ENCODE results near the gene C9orf85. TPM values are rescaled to one million over a fixed set of nuclear protein-coding genes. Genes with fewer than 3 reads are reported as not detected.

The C9orf85 gene
- total and polyA plus RNA-seq, 12 donors = 4.7 to 18.8 (median 12.1) TPM

DNA sequence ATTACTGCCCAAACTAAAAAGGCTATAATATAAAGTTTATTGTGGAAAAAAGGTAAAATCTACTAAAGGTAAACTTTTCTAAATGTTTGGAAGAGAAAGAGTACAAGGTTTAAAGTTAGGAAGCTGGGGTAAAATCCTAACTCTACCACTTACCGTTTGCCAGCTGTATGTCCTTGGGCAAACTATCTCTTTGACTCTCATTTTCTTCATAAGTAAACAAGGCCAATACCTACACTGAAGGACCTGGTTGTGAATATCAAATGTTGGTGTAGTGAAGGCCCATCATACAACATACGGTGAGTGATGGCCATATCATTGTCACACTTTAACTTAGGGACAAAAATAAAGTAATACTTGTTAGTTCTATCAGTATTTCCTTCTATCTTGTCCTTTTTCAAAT, 35.3 kb upstream of the C9orf85 start:
- 62 to 75% (median 70%) methylated on average over 2 of the region's 2 CpGs for WGBS, 4 donors
- intact Hi-C loops (cut with DNase I) = no loop called here
- peaks cover 0 to 18% (median 3%) of the 10 kb centered on the region in 3 donors for H3K9me3 ChIP-seq (replicated peaks in 1 of 3)
- no peak for DNase-seq
- no peaks in the 10 kb centered on the region for H3K36me3 ChIP-seq (replicated peaks in 1 of 2)
- no peaks in the 10 kb centered on the region for H3K4me1 ChIP-seq (replicated peaks in 1 of 2)
- TF ChIP-seq POLR2A (IDR thresholded peaks at IDR 0.05) = no peak
- TF ChIP-seq, protein P1, sequence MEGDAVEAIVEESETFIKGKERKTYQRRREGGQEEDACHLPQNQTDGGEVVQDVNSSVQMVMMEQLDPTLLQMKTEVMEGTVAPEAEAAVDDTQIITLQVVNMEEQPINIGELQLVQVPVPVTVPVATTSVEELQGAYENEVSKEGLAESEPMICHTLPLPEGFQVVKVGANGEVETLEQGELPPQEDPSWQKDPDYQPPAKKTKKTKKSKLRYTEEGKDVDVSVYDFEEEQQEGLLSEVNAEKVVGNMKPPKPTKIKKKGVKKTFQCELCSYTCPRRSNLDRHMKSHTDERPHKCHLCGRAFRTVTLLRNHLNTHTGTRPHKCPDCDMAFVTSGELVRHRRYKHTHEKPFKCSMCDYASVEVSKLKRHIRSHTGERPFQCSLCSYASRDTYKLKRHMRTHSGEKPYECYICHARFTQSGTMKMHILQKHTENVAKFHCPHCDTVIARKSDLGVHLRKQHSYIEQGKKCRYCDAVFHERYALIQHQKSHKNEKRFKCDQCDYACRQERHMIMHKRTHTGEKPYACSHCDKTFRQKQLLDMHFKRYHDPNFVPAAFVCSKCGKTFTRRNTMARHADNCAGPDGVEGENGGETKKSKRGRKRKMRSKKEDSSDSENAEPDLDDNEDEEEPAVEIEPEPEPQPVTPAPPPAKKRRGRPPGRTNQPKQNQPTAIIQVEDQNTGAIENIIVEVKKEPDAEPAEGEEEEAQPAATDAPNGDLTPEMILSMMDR (IDR thresholded peaks at IDR 0.05) = no peak
- no peak overlapping the region for H3K4me3 ChIP-seq
- H3K27ac ChIP-seq = no peak overlapping the region
- H3K27me3 ChIP-seq = no peaks in the 10 kb centered on the region

DNA sequence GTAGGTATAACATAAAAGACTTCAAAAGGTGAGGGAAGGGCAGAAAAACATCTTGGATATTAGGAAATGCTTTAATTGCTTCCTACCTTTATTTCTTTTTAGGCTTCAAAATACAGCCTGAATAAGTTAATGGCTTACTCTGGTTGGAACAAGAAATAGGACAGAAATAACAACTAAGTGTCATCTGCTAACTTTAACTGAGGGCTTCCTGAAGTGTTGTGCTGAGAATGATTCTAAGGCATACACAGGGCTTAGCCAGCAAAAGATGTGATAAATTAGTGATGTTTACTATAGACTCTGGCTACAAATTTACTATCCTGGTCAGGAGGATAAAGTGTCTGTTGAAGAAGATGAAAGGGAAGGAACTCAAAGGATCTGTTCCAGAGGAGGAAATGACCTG, 34.6 kb upstream of the C9orf85 start:
- intact Hi-C loops (cut with DNase I) = no loop called here
- H3K27ac ChIP-seq = no peak overlapping the region
- no peaks in the 10 kb centered on the region for H3K27me3 ChIP-seq
- H3K4me1 ChIP-seq (replicated peaks in 1 of 2) = no peaks in the 10 kb centered on the region
- H3K9me3 ChIP-seq (replicated peaks in 1 of 3) = peaks cover 0 to 18% (median 3%) of the 10 kb centered on the region in 3 donors
- H3K36me3 ChIP-seq (replicated peaks in 1 of 2) = no peaks in the 10 kb centered on the region
- TF ChIP-seq, protein P1 (IDR thresholded peaks at IDR 0.05) = no peak
- no peak for TF ChIP-seq POLR2A (IDR thresholded peaks at IDR 0.05)
- H3K4me3 ChIP-seq = no peak overlapping the region
- DNase-seq = no peak

DNA sequence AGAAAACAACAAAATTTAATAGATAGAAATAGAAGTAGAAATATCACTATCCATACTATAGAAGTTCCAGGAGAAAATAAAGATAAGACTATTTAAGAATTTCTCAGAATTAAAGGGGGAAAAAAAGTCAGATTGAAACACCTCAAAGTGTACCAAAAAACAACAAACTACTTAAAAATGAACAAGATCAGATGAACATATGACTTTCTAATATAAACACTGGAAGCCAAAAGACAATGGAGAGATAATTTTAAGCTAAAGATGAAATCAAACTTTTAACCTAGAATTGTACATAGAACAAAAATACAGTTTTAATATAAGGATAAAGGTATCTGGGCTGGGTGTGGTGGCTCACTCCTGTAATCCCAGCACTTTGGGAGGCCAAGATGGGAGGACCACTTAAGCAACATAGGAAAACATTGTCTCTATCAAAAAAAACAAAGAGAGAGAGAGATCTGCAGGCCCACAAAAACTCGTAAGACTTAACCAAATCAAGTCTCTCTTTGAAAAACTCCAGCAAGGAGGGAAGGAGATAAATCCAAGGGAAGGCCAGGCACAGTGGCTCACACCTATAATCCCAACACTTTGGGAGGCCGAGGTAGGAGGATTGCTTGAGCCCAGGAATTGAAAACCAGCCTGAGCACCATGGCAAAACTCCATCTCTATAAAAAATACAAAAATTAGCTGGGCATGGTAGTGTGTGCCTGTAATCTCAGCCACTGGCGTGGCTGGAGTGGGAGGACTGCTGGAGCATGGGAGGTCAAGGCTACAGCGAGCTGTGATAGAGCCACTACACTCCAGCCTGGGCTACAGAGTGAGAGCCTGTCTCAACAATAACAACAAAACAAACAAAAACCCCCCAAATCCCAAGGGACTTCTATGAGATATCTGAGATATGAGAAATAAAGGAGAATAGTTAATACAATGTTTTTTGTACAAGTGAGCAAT, 32.8 kb upstream of the C9orf85 start:
- DNase-seq = no peak
- Histone ChIP-seq H3K4me3 (no peak overlapping the region), H3K36me3 (replicated peaks in 1 of 2) (no peaks in the 10 kb centered on the region), H3K9me3 (replicated peaks in 1 of 3) (peaks cover 0 to 18% (median 3%) of the 10 kb centered on the region in 3 donors), H3K27me3 (no peaks in the 10 kb centered on the region), H3K27ac (no peak overlapping the region), H3K4me1 (replicated peaks in 1 of 2) (no peaks in the 10 kb centered on the region)
- WGBS, 4 donors = 92 to 98% (median 93%) methylated on average over 4 of the region's 4 CpGs
- intact Hi-C loops (cut with DNase I) = no loop called here
- TF ChIP-seq, protein P1 (IDR thresholded peaks at IDR 0.05) = no peak
- TF ChIP-seq POLR2A (IDR thresholded peaks at IDR 0.05) = no peak

DNA sequence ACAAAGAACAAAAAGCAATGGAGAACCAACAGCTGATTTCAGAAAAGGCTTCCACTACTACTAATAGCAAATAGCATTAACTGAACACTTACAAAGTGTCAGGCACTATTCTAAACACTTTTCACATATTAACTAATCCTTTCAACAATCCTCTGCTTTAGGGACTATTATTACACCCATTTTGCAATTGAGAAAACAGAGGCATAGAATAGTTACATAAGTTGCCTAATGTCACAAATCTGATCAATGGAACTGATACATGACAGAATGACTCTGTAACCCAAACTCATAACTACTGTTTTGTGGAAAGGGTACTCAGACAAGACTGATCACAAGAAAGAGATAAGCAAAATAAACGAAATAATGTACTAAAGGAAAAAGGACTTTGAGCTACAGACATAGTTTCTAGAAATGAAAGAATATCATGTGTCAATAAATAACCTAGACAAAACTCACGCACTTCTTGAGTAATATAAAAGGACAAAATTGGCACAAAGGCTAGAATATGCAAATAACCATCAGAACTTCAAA, 31.7 kb upstream of the C9orf85 start:
- 90 to 97% (median 94%) methylated on average over 2 of the region's 2 CpGs for WGBS, 4 donors
- Histone ChIP-seq H3K27ac (no peak overlapping the region), H3K4me3 (no peak overlapping the region), H3K9me3 (replicated peaks in 1 of 3) (peaks cover 0 to 18% (median 3%) of the 10 kb centered on the region in 3 donors), H3K4me1 (replicated peaks in 1 of 2) (no peaks in the 10 kb centered on the region), H3K27me3 (no peaks in the 10 kb centered on the region), H3K36me3 (replicated peaks in 1 of 2) (no peaks in the 10 kb centered on the region)
- intact Hi-C loops (cut with DNase I) = no loop called here
- DNase-seq = no peak
- TF ChIP-seq, protein P1 (IDR thresholded peaks at IDR 0.05) = no peak
- TF ChIP-seq POLR2A (IDR thresholded peaks at IDR 0.05) = no peak

Measured in adrenal gland (tissue), 12 donors.